ENCODE results near the gene PTK6.
"Not testable (repeated sequence)": the region's sequence is repeated elsewhere in the genome, so short reads cannot be mapped to it uniquely, and the experiment has no call there.

The PTK6 gene

DNA sequence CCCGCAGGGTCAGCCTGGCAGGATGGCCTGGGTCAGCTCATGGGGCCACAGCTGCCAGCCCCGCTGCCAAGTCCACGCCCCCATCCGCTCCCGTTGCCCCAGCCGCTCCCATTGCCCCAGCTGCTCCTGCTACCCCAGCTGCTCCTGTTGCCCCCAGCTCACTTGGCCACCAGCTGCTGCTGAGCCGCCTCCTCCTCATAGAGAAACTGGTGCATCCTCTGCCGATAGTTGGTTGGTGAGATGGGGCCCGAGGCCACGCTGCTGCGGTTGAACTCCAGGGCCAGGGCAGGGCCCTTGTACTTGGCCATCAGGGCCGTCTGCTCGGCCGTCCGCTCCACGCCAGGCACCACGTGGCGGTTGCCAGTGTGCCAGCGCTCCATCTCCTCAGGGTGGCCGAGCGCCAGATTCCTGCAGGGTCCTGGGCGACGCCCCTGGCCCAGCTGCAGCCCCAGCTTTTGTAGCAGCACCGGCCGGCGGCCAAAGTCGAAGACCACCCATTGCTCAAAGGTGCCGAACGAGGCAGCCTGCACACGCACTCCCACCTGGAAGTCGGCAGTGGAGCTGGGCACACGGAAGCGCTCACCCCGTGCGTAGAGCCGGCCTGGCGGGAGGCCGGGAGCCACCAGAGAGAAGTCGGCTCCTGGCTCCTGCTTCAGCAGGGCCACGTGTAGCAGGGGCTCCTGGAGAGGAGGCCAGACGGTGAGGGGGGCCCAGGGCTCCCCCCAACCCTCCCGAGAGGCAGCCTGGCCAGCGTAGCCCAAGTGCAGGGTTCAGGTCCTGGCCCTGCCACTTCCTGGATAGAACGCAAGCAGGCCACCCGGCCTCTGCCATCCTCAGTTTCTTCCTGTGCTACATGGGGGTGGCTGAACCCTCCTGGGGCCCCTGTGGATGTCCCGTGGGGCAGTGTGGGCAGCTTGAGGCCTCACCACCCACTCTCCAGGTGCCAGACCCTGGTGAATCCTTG is 32.1 kb upstream of the PTK6 start:
- DNase-seq (ENCODE audit: low read depth): no peak

DNA sequence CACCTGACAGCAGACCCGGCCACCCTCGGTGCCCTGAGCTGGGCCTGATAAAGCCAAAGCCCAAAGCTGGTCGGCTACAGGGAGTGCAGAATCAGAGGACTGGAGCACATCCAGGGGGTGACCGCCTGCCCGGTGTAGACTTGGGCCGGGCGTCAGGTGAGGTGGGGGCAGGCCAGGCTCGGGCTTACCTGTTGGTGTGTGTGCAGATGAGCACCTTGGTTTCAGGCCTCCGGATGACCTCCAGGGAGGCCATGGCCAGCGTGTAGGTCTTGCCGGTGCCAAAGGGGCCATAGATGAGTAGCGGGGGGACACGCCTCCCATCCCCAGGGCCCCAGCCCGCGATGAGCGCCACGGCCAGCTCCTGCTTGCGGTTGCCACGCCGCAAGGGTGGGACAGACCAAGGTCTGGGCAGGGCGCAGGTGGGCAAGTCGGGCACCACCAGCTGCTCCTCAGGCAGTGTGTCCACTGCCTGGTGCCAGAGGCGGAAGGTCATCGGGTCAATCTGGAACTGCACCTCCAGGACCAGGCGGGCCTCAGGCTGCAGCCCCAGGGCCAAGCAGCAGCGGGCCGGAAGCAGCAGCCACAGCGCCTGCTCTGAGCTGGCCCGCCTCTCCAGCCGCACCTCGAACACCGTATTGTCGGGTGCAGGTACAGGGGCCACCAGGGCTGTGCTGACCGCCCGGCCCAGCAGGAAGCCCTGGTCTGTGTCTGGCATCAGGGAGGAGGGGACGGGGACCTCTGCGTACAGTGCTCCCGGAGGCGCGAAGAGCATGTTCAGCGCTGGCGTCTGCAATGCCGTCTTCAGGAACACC is 31.2 kb upstream of the PTK6 start:
- DNase-seq (ENCODE audit: low read depth): no peak

DNA sequence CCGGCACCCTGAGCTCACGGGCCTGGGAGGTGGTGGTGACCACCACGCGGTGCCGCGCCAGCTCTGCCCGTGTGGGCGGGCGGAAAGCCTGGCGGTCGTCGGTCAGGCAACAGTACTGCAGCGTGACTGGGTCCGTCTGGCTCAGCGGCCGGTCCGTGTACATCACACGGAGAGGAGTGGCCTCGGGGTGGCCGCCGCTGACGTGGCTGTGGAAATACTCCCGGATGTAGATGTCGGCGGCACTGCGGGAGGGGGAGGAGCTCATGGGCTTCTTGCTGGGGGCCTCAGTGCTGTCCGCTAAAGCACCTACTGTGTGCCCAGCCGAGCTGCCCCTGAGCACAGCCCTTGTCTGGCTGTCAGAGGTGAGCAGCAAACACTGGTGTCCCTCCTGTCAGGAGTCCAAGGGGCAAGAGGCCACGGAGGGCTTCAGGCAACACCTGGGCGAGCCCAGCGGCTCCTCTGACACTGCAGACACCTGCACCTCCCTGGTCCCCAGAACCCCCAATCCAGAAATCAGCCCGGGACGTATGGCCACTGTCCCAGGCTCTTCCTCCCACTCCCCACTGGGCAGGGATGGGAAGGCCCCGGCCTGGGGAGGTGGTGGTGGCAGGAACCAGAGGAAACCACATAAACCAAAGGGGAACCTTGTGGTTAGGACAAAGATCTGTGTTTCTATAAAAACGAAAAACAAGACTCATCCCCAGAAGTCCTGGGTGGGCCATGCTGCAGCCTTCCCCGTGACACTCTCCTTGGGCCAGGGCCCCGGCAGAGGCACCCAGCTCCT is 30.4 kb upstream of the PTK6 start:
- no peak for DNase-seq (ENCODE audit: low read depth)

DNA sequence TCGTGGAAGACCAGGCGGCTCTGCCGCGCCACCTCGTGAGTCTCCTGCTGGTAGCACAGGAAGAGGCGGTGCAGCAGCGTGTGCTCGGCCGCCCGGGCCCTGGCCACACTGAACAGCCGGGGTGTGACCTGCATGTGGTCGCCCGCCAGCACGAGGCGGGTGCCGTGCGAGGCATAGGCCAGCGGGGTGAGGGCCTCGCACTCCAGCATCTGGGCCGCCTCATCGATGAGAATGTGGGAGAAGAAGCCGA is 29.9 kb upstream of the PTK6 start:
- DNase-seq (ENCODE audit: low read depth): no peak

DNA sequence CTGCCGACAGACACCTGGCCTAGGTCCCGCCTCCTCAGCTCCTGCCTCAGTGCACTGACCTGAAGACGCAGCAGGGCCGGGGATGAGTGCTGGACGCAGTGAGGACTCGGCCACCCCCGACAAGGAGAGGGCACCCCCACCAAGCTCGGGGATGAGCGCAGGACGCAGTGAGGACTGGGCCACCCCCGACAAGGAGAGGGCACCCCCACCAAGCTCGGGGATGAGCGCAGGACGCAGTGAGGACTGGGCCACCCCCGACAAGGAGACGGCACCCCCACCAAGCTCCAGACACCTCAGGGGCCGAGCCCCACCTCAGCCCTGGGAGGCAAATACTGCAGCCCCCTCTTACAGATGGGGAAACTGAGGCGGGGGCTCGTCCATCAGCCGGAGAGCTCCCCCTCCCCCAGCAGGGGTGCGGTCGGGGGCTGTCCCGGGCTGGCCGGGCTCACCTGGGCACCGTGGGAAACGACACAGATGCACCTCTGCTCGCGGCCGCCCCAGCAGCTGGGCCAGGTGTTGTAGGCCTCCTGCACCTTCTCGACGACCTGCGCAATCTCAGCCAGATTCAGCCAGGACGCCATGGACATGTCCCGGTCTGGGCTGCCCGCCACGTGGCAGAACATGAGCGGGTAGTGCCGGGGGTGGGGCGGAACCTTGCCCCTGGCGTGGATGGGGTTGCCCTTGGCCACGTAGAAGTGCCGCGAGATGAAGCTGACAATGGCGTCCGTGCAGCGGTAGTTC is 29.4 kb upstream of the PTK6 start:
- DNase-seq (ENCODE audit: low read depth): no peak

DNA sequence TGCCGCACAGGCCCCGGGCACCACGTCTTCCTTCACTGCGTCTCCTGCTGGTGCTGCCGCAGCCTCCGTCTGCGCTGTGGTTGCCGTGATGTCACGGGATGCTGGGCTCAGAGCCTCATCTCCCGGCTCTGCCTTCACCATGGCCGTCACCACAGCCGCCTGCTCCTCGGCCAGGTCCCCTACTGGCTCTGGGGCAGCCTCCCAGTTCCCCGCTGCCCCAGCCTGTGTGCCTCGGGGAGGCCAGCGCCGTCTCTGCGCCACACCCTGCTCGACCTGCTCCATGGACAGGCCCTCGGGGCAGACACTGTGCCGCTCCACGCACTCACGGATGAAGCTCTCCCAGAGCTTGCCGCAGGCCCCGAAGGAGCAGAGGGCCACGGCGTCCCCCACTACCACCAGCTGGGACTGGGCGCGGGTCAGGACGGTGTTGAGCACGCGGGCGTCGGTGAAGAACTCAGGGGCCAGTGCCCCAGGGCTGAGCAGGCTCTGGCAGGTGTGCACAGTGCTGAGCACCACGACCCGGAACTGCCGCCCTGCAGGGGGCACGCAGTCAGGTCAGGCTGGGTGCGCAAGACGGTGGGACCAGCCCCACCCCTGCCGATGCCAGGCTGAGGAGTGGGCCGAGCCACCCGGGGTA is 28.6 kb upstream of the PTK6 start:
- DNase-seq (ENCODE audit: low read depth): no peak

DNA sequence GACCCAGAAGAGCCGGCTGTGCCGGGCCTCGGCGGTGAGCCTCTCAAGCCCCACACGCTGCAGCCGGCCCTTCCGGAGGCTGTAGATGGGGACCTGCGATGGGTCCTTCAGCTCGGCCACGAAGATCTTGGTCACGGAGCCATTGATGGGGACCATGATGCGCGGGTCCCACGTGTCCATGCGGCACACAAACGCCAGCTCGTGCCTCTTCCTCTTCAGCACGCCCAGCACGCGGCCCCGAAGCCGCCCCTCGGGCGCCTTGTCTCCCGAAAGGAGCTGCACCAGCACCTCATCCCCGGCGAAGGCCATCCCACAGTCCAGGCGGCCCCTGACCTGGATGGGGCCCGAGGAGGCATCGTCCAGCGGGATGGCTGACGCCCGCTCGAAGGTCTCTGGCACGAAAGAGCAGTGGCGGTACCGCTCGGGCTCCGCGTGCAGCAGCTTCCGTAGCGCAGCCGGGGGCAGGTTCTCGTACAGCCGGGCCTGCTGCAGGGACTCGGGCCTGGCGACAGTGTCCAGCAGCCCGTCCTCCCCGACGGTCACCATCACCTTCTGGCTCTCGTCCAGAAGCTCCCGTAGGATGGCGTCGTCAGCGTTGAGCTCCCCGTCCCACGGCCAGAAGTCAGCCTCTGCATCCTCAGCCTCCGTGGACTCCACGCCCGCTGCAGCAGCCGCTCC is 28.0 kb upstream of the PTK6 start:
- no peak for DNase-seq (ENCODE audit: low read depth)

DNA sequence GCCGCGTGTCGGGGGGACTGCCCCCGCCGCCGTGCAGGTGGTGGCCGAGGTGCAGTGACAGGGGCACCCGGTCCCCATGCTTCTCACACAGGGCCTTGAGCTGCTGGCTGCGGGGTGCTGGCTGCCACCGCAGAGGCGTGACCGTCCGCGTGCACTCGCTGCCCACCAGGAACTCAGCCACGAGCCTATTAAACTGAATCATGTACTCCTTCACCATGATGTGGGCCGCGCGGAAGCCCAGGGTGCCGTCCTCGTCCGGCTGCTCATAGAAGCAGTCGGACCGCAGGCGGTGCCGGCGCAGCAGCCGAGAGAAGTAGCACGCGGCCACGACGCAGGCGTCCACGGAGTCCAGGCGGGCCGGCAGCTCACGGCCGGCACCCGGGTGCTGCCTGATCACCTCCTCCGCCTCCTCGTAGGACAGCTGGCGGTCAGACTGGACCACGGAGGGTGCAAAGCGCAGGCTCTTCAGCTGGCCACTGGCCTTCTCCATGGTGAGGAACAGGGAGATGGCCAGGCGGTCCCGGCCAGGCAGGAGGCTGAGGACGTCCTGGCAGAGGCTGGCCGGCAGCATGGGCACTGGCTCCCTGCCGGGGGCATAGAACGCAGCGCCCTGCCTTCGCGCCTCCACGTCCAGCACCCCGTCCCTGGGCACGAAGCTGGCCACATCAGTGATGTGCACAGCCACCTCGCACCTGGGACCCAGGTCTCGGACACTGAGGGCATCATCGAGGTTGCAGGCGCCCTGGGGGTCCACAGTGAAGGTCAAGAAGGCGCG is 27.0 kb upstream of the PTK6 start:
- DNase-seq (ENCODE audit: low read depth): no peak

DNA sequence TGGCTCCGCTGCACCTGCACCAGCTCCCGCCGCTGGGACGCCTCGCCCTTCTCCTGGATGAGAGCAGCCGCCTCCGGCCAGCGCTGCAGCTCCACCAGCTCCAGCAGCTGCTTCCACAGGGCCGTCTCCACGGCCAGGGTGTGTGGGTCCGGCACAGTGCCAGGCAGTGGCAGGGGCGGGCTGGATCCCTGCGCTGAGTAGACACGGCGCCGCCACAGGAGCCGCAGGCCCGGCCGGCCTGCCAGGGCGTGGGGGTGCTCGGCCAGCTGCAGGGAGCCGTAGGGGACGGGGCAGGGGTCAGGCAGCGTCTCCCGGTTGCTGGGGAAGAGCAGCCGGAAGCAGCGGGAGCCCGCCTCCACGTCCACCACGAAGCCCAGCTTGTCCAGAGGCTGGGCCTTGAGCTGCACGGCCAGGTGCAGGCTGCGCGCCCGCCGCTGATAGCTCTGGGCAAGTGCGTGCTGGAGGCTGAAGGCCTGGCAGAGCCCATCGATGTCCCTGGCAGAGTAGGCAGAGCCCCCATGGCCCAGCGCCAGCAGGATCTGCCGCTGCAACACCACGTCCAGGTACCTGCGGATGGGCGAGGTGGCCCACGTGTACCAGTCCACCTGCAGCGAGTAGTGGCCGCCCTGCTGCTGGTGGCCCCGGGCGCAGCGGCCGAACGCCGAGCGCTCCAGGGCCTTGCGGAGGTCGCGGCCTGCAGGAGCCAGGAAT is 26.2 kb upstream of the PTK6 start:
- DNase-seq (ENCODE audit: low read depth): no peak

DNA sequence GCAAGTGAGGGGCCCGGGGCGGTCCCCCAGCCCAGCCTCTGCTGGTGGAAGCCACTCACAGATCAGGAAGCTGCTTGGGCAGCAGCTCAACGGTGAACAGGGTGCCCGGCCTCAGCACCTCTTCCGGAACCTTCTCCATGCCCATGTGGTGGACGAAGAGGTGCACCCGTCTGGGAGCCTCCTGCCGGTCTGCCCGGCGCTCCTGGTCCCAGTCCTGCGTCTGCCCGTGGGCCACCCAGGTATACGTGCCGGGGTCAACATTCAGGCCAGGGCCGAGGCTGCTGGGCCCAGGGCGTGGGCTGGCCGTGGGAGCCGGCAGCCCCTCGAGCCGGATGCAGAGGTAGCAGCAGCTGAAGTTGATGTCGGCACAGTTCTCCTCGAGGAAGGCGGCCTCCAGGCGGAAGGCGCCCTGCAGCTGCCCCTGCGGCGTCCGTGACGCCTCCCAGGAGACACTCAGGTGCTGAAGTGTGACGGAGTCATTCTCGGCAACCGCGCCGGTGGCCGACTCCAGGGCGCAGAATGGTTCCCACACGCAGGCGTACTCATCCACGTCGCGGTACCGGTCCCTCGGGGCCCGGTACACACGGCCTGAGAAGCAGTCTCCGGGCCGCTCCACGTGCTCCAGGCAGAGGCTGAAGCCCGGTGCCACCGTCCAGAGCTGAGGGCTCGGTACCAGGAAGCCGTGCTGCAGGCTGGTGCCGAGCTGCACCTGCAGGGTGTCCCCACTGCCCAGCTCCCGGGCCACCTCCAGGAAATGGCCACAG is 25.5 kb upstream of the PTK6 start:
- DNase-seq (ENCODE audit: low read depth): no peak

DNA sequence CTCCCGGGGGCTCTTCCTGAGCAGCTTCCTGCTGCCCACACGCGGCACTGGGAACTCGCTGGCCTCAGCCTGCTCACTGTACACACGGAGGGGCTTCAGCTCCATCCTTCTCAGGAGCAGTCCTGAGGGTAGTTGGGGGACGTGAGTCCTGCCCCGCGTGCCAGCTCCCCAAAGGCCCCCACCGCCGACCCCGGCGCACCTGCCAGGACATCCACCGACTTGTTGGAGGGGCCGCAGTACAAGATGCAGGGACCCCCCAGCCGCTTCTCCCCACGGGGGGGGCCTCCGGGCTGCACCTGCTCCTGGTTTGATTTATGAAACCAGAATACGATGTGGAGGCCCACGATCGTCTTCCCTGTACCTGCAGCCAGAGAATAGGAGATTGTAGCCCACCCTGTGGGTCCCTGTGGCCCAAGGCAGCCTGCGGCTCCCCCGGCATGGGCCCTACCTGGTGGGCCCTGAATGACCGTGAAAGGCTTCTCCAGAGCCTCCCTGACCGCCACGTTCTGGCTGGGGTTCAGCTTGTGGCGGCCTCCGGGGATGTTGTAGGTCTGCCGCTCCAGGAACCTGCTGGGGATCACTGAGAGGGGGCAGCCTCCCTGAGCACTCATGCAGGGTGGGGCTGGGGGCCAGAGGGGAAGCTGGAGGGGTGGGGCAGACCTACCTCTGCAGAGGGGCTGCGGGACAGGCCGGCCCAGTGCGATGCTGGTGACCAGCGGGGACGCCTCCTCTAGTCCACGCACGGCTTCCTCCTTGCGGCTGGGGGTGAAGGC is 24.6 kb upstream of the PTK6 start:
- no peak for DNase-seq (ENCODE audit: low read depth)

DNA sequence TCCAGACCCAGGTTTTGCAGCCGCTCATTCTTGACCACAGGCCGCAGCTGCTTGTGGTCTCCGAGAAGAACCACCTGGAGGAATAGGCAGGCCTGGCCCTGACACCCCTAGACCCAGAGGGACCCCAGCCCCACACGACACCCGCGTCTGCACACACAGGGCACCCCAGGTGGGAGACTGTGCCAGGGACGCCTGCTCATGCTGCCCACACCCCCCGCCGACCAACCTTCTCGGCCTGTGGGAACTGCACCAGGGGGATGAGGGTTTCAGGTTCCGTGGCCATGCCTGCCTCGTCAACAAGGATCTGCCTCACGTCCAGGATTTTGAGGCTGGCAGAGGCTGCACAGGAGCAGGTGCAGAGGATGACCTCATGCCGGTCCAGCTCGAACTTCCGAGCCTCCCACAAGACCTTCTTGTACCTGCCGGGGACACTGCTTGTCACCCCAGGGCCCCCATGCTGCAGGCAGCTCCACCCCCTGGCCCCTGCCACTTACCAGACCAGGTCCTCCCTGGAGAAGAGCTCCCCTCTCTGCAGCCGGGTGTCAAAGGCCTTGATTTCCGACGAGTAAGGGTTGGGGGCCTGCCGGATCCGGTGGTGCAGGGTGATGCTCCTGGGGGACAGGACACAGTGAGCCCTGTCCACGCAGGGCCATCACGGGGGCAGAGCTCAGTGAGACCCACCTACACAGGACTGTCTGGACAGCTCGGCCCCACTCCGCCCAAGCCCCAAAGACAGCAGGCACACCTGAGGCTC is 23.9 kb upstream of the PTK6 start:
- DNase-seq (ENCODE audit: low read depth): no peak

DNA sequence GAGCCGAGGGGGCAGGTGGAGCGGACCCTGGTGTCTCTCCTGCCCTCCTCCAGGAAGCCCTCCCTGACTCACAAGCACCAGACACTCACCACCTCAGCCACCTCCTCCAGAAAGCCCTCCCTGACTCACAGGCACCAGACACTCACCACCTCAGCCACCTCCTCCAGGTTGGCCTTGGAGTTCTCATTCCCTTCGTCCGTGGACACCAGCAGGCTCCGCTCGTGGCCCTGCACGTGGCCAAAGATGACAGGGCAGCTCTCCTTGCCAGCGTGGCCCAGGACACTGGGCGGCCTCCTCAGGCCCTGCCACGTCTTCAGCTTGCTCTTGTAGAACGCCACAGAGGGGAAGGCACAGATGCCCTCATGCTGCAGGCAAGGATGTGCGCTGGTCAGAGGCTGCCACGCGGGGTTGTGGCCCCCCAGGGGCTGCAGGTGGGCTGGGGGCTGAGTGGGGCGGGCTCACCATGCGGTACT is 23.2 kb upstream of the PTK6 start:
- DNase-seq (ENCODE audit: low read depth): no peak

DNA sequence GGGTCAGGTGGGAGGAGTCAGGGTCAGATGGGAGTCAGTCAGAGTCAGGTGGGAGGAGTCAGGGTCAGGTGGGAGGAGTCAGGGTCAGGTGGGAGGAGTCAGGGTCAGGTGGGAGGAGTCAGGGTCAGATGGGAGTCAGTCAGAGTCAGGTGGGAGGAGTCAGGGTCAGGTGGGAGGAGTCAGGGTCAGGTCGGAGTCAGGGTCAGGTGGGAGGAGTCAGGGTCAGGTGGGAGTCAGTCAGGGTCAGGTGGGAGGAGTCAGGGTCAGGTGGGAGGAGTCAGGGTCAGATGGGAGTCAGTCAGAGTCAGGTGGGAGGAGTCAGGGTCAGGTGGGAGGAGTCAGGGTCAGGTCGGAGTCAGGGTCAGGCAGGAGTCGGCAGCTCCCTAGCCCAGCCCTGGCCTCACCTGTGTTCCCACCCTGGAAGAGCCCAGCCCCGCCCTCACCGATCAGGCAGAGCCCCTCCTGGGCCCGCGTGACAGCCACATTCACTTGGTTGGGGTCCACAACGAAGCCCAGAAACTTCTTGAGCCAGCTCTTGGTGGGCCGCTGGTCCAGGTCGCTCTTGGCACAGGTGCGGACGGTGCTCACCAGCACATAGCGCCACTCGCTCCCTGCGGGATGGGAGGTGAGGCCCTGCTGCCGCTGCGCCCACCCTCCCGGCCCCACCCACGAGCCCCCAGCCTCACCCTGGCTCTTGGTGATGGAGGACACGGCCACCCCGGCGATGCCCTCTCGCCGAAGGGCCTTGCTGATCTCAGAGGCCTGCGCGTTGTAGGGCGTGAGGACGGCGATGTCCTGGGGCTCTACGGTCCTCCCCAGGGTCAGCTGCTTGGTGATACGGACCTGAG is 22.5 kb upstream of the PTK6 start:
- DNase-seq (ENCODE audit: low read depth): not testable (repeated sequence)

DNA sequence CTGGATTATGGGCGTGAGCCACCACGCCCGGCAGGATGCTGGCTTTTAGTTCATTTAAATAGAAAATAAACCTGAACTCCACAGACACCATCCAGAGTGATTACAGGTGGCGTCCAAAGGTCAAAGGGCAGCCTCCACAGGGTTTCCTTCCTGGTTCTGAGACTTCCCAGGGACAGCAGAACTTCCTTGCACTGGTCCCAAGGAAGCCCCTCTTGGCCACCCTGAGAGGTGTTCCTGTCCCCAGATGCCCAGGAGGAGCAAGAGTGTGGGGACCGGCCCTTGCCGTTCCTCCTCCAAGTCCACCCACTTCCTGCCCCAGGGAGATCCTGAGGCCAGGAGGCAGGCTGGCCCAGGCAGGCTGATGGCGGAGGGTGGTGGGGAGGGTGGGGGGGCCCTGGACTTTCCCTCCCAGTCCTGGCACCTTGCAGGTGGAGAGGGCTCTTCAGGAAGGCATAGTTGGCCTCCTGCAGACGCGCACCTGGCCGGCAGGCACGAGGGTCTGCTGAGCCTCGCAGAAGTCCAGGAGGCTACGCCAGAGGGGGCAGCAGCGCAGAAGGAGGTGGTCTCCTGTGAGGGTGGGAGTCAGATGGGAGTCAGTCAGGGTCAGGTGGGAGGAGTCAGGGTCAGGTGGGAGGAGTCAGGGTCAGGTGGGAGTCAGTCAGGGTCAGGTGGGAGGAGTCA is 21.8 kb upstream of the PTK6 start:
- no peak for DNase-seq (ENCODE audit: low read depth)

Measured in GM04503 (cell line).